Measurements from ENCODE around the gene ADGRA3.

GRCh38 chr4:22515145-22515887, 550 bp downstream of the ADGRA3 start:
- TF ChIP-seq ZBTB33 (IDR thresholded peaks at IDR 0.05; ENCODE audit: borderline replicate concordance, low read depth): no peak
- no peak for TF ChIP-seq FOSL2 (IDR thresholded peaks at IDR 0.05; ENCODE audit: borderline replicate concordance, low read depth)
- TF ChIP-seq CTCF (IDR thresholded peaks at IDR 0.05): no peak
- no peak for TF ChIP-seq TEAD4 (IDR thresholded peaks at IDR 0.05; ENCODE audit: borderline replicate concordance, insufficient read depth)
- TF ChIP-seq YY1 (IDR thresholded peaks at IDR 0.05; ENCODE audit: low read depth): no peak
- TF ChIP-seq ELF1 (IDR thresholded peaks at IDR 0.05): no peak
- TF ChIP-seq NRF1 (IDR thresholded peaks at IDR 0.05; ENCODE audit: low read depth, low read length): no peak
- TF ChIP-seq RFX5 (IDR thresholded peaks at IDR 0.05; ENCODE audit: low read length): no peak
- no peak for TF ChIP-seq EZH2phosphoT487 (IDR thresholded peaks at IDR 0.05; ENCODE audit: borderline replicate concordance, low read depth)
- TF ChIP-seq REST (IDR thresholded peaks at IDR 0.05; ENCODE audit: low read depth, low read length): 0 out of 2 replicates have a peak, but pooled peaks have one; percentile 8
- no peak for TF ChIP-seq FOXJ3 (CRISPR knock-in tag; IDR thresholded peaks at IDR 0.05)
- peak; percentile 92 for TF ChIP-seq MAX (IDR thresholded peaks at IDR 0.05; ENCODE audit: low read depth)
- TF ChIP-seq SMC3 (IDR thresholded peaks at IDR 0.05; ENCODE audit: low read depth, low read length): no peak
